Activated CD8-positive, alpha-beta memory T cell treated with anti-CD3 and anti-CD28 coated beads for 36 hours (primary cell): ENCODE measurements around the gene RIOK1. TPM values are rescaled to one million over a fixed set of nuclear protein-coding genes. Genes with fewer than 3 reads are reported as not detected.
"Not testable (repeated sequence)": the region's sequence is repeated elsewhere in the genome, so short reads cannot be mapped to it uniquely, and the experiment has no call there.

ENCODE experiments used
- CTCF ChIA-PET: fragments of 350-600 bp; sonication (Branson Sonifier 250); formaldehyde crosslinking; loops from one replicate; lab custom pipeline; 2021; ENCODE audit warnings: antibody characterized with exemption; lab: Charles Lee
- POLR2A ChIA-PET: fragments of 350-600 bp; sonication (Branson Sonifier 250); formaldehyde crosslinking; loops from one replicate; lab custom pipeline; 2021; ENCODE audit warnings: antibody characterized with exemption; lab: Charles Lee
- total RNA-seq, 2 experiments: library from RNA; stranded (reverse); gene quantifications; one replicate each; pipeline ENCODE4 v1.2.3, GENCODE V29; 2021

Gene RIOK1
- total RNA-seq, 2 experiments from 2014 or later, result 54.2 to 59.0 TPM

DNA sequence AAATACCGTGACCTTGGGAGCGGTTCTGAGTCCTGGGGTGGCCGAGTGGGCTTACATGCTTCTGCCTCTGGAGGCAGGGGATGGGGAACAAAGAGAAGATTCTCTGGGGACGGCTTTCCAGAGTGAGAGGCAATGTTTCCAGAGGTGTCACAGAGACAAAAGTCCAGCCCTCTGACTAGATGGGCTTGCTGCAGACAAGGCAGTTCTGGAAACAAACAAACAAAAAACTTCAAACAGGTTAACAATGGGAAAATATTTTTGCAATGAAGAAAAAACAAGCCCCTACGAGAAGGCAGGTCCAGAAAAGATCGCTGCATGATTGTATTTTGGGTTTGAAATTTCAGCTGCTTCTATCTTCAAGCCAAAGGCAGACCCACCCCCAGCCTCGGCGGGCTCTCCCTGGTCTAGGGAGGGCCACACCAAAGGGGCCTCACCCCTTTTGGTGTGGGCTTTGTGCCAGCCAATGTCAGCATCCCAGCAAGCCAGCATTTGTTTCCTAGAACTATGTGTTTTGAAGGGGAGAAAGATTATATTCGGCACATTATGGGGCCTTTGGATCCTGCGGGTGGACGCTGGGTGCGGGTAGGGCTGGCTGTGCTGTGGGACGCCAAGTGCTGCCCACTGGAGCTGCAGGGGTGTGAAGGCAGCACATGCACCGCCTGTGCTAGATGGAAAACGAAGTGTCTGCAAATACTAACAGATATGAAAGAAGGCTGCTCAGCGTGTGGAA is 42.9 kb downstream of the RIOK1 start:
- POLR2A ChIA-PET, result no interaction called here
- CTCF ChIA-PET, result no interaction called here

DNA sequence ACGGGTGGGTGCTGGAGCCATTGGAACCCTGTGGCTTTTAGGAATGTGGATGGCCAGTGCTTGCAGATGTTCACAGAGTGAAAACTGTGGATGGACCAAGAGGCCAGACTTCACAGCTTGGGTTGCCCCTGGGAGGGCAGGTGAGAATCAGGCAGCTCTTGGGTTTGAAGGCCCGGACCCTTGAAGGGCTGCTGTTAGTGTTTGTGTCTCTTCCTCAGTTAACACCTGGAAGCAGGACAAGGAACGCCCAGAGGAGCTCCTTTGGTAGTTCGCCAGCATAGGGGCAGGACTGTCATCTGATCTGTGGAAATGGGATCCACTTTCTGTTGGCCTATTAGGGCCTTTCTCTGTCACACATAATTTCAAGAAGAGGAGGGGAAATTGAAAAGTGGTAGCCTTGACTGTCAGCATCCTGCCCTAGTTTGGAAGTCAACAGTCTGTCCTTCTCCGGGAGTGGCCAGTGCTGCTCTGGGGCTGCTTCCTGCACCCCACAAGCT is 43.6 kb downstream of the RIOK1 start:
- CTCF ChIA-PET, result no interaction called here
- POLR2A ChIA-PET, result no interaction called here

GRCh38 chr6:7434672-7435071 is 45.1 kb downstream of the RIOK1 start:
- ChIA-PET CTCF (no interaction called here), POLR2A (no interaction called here)

GRCh38 chr6:7438011-7438410 is 48.4 kb downstream of the RIOK1 start:
- POLR2A ChIA-PET, result no interaction called here
- CTCF ChIA-PET, result no interaction called here

DNA sequence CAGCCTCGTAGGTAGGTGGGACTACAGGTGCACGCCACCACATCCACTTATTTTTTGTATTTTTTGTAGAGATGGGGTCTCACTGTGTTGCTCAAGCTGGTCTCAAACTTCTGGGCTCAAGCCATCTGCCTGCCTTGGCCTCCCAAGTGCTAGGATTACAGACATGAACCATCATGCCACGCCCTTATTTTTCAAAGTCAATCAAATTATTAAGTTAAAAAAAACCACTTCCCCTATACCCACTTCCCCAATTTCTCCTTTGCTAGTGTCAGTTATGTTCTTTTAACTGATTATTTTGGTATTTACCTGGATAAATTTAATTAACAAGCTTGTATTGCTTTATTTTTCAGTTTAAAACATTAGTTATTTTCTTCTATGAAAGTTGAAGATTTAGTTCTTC is 49.6 kb downstream of the RIOK1 start:
- ChIA-PET POLR2A (no interaction called here), CTCF (no interaction called here)

- ChIA-PET CTCF (no interaction called here), POLR2A (no interaction called here)
Measured at GRCh38 chr6:7440476-7440875, 50.9 kb downstream of the RIOK1 start.

- CTCF ChIA-PET, result no interaction called here
Measured at GRCh38 chr6:7441048-7441775, 51.6 kb downstream of the RIOK1 start.

GRCh38 chr6:7442467-7442866 is 52.9 kb downstream of the RIOK1 start:
- CTCF ChIA-PET, result no interaction called here
- POLR2A ChIA-PET, result no interaction called here

More at GRCh38 chr6:7441048-7441775, 51.6 kb downstream of the RIOK1 start:
- POLR2A ChIA-PET, result no interaction called here

GRCh38 chr6:7445101-7445500 is 55.5 kb downstream of the RIOK1 start:
- ChIA-PET CTCF (no interaction called here), POLR2A (no interaction called here)

- CTCF ChIA-PET, result no interaction called here
- POLR2A ChIA-PET, result no interaction called here
Measured at GRCh38 chr6:7445885-7446461, 56.4 kb downstream of the RIOK1 start.

DNA sequence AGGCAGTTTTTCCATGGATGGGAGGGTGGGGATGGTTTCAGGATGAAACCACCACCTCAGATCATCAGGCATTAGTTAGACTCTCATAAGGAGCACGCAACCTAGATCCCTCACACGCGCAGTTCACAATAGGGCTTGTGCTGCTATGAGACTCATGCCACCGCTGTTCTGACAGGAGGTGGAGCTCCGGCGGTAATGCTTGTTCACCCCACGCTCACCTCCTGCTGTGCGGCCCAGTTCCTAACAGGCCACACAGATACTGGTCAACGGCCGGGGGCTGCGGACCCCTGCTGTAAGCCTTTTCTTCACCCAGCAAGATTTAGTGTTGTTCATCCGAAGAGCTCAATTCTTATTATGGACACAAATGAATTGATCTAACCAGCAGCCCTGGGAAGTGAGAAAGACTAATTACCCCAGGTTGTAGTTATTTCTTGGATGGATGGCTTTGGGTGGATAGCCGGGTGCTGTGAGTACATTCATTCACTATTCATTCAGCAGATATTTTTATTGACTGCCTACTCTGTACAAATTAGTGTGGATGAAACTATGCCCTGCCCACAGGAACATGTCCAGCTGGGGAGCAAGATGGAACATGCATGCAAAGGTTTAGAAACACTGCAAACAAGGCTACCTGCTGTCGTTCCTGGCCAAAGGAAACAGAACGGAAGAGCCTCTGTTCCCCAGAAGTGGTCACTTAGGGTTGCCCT is 57.2 kb downstream of the RIOK1 start:
- POLR2A ChIA-PET, result no interaction called here
- CTCF ChIA-PET, result no interaction called here

GRCh38 chr6:7448232-7448631 is 58.6 kb downstream of the RIOK1 start:
- POLR2A ChIA-PET, result no interaction called here
- CTCF ChIA-PET, result no interaction called here

- CTCF ChIA-PET, result no interaction called here
- POLR2A ChIA-PET, result no interaction called here
Measured at GRCh38 chr6:7449018-7449417, 59.4 kb downstream of the RIOK1 start.

DNA sequence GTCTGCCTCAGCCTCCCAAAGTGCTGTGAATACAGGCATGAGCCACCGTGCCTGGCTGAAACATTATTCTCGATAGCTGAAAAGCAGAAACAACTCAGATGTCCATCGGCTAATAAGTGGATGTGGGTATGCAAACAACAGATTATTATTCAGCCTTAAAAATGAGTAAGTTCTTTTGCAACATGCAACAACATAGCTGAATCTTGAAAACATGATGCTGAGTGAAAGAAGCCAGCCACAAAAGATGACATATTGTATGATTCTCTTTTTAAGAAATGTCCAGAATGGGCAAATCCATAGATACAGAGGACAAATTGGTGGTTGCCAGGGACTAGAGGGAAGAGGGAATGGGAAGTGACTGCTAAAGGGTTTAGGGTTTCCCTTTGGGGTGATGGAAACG is 61.7 kb downstream of the RIOK1 start:
- ChIA-PET POLR2A (no interaction called here), CTCF (no interaction called here)

DNA sequence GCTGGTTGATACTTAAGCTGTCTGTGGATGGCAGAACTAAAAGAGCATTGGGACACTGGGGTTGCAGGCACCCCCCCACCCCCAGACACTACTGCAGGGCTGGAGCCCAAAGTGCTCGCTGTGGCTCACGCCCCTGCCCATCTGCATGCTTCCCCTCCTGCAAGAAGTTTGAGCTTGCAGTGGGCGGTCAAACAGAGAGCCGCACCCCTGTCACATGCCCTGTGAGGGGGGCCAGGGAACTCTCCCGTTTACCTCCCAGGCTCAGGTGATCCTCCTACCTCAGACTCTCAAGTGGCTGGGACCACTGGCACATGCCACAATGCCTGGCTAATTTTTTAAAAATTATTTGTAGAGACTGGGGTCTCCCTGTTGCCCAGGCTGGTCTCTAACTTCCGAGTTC is 63.3 kb downstream of the RIOK1 start:
- ChIA-PET CTCF (no interaction called here), POLR2A (no interaction called here)

- CTCF ChIA-PET, result interaction anchor here (0.6 kb wide), 1 partner anchor 54 kb away, joined by 3 read pairs; no protein-coding TSS in a partner anchor
- POLR2A ChIA-PET, result no interaction called here
Measured at GRCh38 chr6:7454696-7455358, 65.2 kb downstream of the RIOK1 start.

DNA sequence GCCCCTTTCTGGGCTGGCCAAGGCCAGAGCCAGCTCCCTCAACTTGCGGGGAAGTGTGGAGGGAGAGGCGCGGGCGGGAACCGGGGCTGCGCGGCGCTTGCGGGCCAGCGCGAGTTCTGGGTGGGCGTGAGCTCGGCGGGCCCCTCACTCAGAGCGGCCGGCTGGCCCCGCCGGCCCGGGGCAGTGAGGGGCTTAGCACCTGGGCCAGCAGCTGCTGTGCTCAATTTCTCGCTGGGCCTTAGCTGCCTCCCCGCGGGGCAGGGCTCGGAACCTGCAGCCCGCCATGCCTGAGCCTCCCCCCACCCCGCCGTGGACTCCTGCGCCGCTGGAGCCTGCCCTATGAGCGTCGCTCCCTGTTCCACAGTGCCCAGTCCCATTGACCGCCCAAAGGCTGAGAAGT is 66.7 kb downstream of the RIOK1 start:
- POLR2A ChIA-PET, CTCF ChIA-PET: not testable (repeated sequence)

- ChIA-PET CTCF (no interaction called here), POLR2A (no interaction called here)
Measured at GRCh38 chr6:7461416-7461815, 71.8 kb downstream of the RIOK1 start.

DNA sequence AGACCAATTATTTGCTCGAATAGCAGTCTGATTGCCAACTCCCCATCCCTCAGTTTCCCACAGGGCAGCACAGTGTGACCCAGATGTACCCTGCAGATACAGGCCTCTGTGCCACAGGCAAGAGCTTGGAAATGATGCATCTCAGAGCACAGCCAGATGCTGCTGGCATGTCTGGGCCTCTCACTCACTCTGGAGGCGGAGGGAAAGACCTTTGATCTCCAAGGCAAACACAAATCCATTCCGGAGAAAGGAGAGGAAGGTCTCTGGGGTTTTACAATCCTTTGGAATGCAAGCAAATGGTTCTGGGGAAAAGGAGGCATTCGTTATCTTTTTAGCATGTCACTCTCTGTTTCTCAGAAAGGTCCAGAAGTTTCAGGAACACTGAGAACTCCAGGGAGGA is 74.2 kb downstream of the RIOK1 start:
- ChIA-PET CTCF (no interaction called here), POLR2A (no interaction called here)
